T-helper 2 cell treated with Interferon-gamma antibody and Interleukin-4, amounts not matched to agents 5 μg/mL and 100 μg/mL, for 36 hours (primary cell): Measurements from ENCODE around the gene C16orf95.

Source experiments
- DNase-seq: peaks from one replicate; pipeline ENCODE4 v3.0.0; 2021; ENCODE audit warnings: low spot score
- H3K27ac Mint-ChIP-seq: one replicate; pipeline ENCODE4 v1.8.0; 2021; ENCODE audit warnings: mild to moderate bottlenecking, mixed read lengths
- H3K27me3 Mint-ChIP-seq: one replicate; pipeline ENCODE4 v1.8.0; 2021; ENCODE audit warnings: low read depth, mixed read lengths
- H3K36me3 Mint-ChIP-seq: one replicate; pipeline ENCODE4 v1.8.0; 2021; ENCODE audit warnings: low read depth, mixed read lengths
- H3K4me1 Mint-ChIP-seq: one replicate; pipeline ENCODE4 v1.8.0; 2021; ENCODE audit warnings: low read depth, mixed read lengths
- H3K4me3 Mint-ChIP-seq: one replicate; pipeline ENCODE4 v1.8.0; 2022; ENCODE audit warnings: mild to moderate bottlenecking, moderate library complexity, mixed read lengths
- H3K9me3 Mint-ChIP-seq: one replicate; pipeline ENCODE4 v1.8.0; 2021; ENCODE audit warnings: mixed read lengths

The C16orf95 gene

GRCh38 chr16:87305505-87306391 lies 11.4 kb downstream of the C16orf95 start:
- Mint-ChIP-seq H3K4me3 (no peak overlapping the region), H3K9me3 (peaks cover 3% of the 10 kb centered on the region), H3K27ac (no peak overlapping the region), H3K4me1 (peaks cover 27% of the 10 kb centered on the region), H3K27me3 (no peaks in the 10 kb centered on the region), H3K36me3 (peaks cover 12% of the 10 kb centered on the region)
- DNase-seq: no peak

DNA sequence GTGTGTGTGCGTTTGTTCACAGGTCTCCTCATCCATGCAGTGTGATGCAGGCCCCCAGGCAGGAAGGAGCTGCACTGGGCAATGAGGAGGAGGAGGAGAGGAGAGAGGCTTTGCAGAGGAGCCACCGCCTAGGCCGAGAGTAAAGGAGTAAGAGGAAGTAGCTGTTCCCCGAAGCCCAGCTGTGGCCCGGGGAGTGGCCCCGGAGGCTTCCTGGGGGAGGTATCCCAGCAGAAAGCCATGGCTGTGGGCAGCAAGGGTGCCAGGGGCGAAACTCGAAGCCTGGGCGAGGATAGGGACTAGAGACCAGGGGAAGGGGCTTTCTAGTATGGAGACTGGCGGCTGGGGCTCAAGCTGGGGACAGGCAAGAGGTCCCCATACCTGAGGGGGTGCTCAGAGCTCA lies 12.2 kb downstream of the C16orf95 start:
- peaks cover 3% of the 10 kb centered on the region for H3K9me3 Mint-ChIP-seq
- DNase-seq: no peak
- no peak overlapping the region for H3K4me3 Mint-ChIP-seq
- peaks cover 12% of the 10 kb centered on the region for H3K36me3 Mint-ChIP-seq
- H3K27ac Mint-ChIP-seq: peak overlapping the region; percentile 87
- H3K4me1 Mint-ChIP-seq: peaks cover 27% of the 10 kb centered on the region
- no peaks in the 10 kb centered on the region for H3K27me3 Mint-ChIP-seq

DNA sequence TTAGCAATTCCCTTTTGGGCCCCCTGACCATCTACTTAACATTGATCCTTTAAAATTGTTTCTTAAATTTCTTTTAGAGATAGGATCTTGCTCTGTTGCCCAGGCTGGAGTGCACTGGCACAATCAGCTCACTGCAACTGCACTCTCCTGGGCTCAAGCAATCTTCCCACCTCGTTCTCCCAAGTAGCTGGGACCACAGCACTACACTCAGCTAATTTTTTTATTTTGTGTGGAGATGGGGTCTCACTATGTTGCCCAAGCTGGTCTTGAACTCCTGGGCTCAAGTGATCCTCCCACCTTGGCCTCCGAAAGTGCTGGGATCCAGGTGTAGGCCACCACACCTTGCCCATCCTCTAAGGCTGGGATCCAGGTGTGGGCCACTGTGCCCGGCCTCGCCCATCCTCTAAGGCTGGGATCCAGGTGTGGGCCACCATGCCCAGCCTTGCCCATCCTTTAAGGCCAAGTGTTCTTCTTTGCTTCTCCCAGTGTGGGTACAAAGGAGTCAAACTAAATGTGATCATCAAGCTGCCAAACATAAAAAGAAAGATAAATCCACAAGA lies 13.2 kb downstream of the C16orf95 start:
- Mint-ChIP-seq H3K27ac (peak overlapping the region; percentile 87), H3K4me1 (peaks cover 26% of the 10 kb centered on the region), H3K27me3 (no peaks in the 10 kb centered on the region), H3K36me3 (peaks cover 12% of the 10 kb centered on the region), H3K4me3 (peak overlapping the region; percentile 65), H3K9me3 (peaks cover 3% of the 10 kb centered on the region)
- no peak for DNase-seq

DNA sequence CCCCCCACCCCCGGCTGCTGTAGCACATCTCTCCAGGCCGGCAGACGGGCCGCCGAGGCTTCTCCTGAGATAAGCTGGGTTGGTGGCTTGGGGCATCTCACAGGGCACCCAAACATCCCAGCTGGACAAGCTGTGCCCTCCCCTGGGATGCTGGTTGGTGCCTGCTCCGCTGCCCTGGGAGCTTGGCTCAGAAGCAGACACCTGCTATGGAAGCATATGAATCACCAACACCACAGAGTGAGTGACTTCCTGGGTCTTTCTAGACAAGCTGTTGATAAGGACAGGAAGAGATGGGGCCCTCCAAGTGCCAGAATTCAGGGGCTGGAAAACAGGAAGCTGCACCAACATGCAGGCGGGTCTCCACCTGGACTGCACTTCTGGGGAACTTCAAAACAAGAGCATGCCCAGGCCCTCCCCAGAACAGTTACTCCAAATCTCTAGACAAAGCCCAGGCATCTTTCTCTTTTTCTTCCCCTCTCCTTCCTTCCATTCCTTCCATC lies 13.7 kb downstream of the C16orf95 start:
- Mint-ChIP-seq H3K36me3 (peaks cover 7% of the 10 kb centered on the region), H3K4me3 (peak overlapping the region; percentile 65), H3K9me3 (no peaks in the 10 kb centered on the region), H3K27ac (peak overlapping the region; percentile 87), H3K4me1 (peaks cover 21% of the 10 kb centered on the region), H3K27me3 (no peaks in the 10 kb centered on the region)
- DNase-seq: peak; percentile 18

DNA sequence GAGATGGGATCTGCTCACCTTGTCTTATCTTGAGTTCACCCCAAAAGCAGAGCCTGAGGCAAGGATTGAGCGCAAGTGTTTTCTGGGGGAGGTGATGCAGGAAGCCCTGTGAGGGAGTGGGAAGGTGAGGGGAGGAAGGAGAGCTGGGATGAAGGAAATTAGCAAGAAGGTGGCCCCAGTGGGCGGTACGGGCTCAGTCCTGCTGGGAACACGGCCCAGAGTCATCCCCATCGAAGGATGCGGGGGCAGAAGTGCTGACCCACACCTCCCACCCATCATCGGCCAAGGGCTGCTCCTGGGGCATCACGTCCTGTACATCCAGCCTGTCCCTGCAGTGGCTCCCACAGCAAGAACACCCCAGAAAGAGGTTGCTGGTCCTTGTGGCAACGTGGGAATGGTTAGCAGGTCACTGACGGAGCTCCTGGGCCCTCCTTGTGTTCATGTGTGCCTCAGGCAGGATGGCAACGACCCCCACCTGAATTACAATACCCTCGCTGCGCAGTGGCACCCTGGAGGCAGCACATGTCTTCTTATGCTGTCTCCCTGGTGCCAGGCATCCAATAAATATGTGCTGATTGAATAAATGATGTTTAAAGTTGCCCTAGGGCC lies 18.2 kb downstream of the C16orf95 start:
- H3K9me3 Mint-ChIP-seq: no peaks in the 10 kb centered on the region
- no peaks in the 10 kb centered on the region for H3K27me3 Mint-ChIP-seq
- H3K36me3 Mint-ChIP-seq: peaks cover 10% of the 10 kb centered on the region
- DNase-seq: no peak
- no peak overlapping the region for H3K27ac Mint-ChIP-seq
- H3K4me1 Mint-ChIP-seq: peaks cover 12% of the 10 kb centered on the region
- H3K4me3 Mint-ChIP-seq: no peak overlapping the region

DNA sequence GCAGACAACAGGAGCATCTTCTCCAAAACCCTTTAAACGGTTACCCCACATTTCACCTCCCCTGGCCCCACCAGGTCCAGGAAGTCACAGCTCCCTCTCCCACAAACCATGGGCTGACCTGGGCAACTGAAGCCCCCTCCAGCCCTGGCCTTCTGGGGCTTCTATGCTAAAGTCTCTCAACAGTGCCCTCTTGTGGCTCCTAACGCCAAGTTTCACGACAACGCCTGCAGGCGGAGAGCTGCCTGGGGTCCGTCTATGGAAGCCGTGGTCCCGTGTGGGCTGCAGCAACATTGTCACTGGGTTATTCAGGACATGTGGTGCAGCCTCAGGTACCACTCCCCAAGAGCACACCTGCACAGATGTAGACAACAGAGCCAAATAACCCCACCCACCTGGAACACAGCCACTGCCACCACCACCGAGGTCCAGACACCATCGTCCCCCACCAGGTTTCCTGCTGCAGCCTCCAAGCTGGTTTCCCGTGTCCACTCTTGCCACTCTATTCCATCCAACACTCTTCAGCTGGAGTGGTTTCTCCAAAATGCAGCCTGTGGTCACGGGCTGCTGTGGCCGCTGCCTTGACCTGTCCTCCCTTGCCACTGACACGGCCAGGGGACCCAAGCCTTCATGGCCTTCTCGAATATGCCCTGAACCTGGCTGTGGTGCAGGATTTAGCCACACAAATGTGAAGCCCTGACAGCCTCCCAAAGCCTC lies 19.1 kb downstream of the C16orf95 start:
- H3K27ac Mint-ChIP-seq: peak overlapping the region; percentile 44
- peaks cover 10% of the 10 kb centered on the region for H3K36me3 Mint-ChIP-seq
- H3K4me3 Mint-ChIP-seq: no peak overlapping the region
- no peaks in the 10 kb centered on the region for H3K9me3 Mint-ChIP-seq
- peaks cover 5% of the 10 kb centered on the region for H3K4me1 Mint-ChIP-seq
- no peak for DNase-seq
- H3K27me3 Mint-ChIP-seq: no peaks in the 10 kb centered on the region

DNA sequence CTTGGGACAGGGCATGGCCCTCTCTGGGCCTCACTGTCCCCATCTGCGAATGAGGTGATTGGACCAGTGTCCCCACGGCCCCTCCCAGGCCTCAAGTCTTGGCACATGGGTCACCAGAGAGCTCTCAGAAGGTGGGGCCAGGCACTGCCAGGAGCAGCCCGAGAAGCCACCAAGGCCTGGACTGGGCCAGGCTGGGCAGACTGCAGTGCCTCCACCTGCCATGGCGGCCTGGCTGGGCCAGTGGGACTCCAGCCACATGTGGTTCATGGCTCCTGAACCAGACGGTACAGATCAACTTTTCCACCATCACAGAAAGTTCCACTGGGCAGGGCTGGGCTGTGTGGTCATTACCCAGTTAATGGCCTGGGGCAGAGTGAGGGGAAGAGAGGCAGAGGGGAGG lies 19.8 kb downstream of the C16orf95 start:
- Mint-ChIP-seq H3K9me3 (peaks cover 3% of the 10 kb centered on the region), H3K36me3 (peaks cover 10% of the 10 kb centered on the region), H3K27ac (no peak overlapping the region), H3K27me3 (no peaks in the 10 kb centered on the region), H3K4me3 (no peak overlapping the region), H3K4me1 (peaks cover 2% of the 10 kb centered on the region)
- no peak for DNase-seq

GRCh38 chr16:87295661-87296531 lies 21.3 kb downstream of the C16orf95 start:
- no peaks in the 10 kb centered on the region for H3K27me3 Mint-ChIP-seq
- peaks cover 2% of the 10 kb centered on the region for H3K4me1 Mint-ChIP-seq

DNA sequence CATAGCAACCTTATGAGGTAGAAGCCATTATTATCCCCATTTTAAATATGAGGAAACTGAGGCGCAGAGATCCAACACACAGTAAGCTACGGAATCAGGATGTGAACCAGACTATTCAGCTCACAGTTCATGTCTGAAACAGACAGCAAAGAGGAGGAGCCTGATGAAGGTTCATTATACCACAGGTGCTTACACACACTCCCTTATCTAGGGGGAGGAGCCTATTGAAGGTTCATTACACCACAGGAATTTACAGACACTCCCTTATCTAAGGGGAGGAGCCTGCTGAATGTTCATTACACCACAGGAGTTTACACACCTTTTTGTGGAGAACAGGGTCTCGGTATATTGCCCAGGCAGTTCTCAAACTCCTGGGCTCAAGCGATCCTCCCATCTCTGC lies 21.9 kb downstream of the C16orf95 start:
- H3K4me3 Mint-ChIP-seq: no peak overlapping the region
- no peak overlapping the region for H3K27ac Mint-ChIP-seq
- H3K4me1 Mint-ChIP-seq: peaks cover 2% of the 10 kb centered on the region
- H3K9me3 Mint-ChIP-seq: peaks cover 6% of the 10 kb centered on the region
- H3K36me3 Mint-ChIP-seq: peaks cover 21% of the 10 kb centered on the region
- DNase-seq: no peak
- H3K27me3 Mint-ChIP-seq: no peaks in the 10 kb centered on the region

More at GRCh38 chr16:87295661-87296531, 21.3 kb downstream of the C16orf95 start:
- Mint-ChIP-seq H3K27ac (no peak overlapping the region), H3K9me3 (peaks cover 6% of the 10 kb centered on the region), H3K4me3 (no peak overlapping the region), H3K36me3 (peaks cover 21% of the 10 kb centered on the region)
- no peak for DNase-seq

GRCh38 chr16:87293990-87294389 lies 23.2 kb downstream of the C16orf95 start:
- Mint-ChIP-seq H3K9me3 (peaks cover 6% of the 10 kb centered on the region), H3K27ac (no peak overlapping the region), H3K27me3 (no peaks in the 10 kb centered on the region), H3K4me3 (no peak overlapping the region), H3K36me3 (peaks cover 21% of the 10 kb centered on the region), H3K4me1 (peaks cover 2% of the 10 kb centered on the region)
- DNase-seq: no peak

DNA sequence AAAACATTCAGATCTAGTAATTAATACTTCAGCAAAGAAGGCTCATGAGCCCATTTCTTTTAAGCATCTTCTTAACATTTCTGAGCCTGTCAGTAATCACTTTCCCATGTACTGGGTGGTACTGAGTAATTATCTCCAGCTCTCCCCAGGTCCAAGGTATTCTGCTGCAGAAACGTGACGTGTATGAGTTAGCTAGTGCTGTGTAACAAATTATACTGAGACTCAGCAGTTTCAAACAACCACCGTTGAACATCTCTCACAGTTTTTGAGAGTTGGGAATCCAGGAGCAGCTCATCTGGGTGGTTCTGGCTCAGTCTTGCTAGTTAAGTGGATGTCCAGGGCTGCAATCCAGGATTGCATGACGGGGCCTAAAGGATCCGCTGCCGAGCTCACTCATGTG lies 25.2 kb downstream of the C16orf95 start:
- Mint-ChIP-seq H3K4me3 (no peak overlapping the region), H3K4me1 (no peaks in the 10 kb centered on the region), H3K27me3 (no peaks in the 10 kb centered on the region), H3K9me3 (peaks cover 6% of the 10 kb centered on the region), H3K36me3 (peaks cover 17% of the 10 kb centered on the region), H3K27ac (no peak overlapping the region)
- no peak for DNase-seq

GRCh38 chr16:87288753-87289362 lies 28.3 kb downstream of the C16orf95 start:
- H3K4me3 Mint-ChIP-seq: no peak overlapping the region
- no peaks in the 10 kb centered on the region for H3K4me1 Mint-ChIP-seq
- no peak overlapping the region for H3K27ac Mint-ChIP-seq
- no peak for DNase-seq
- H3K36me3 Mint-ChIP-seq: peaks cover 16% of the 10 kb centered on the region
- H3K27me3 Mint-ChIP-seq: no peaks in the 10 kb centered on the region
- H3K9me3 Mint-ChIP-seq: peaks cover 12% of the 10 kb centered on the region
